Mesenchymal stem cell (in vitro differentiated cells and primary cell): ENCODE measurements around the gene RFNG.

Experiments used
- DNase-seq: peaks from one replicate; pipeline ENCODE4 v3.0.0-alpha.2; 2013
- H2AFZ ChIP-seq: one replicate; pipeline ENCODE4 v1.6.1; 2013; ENCODE audit warnings: low read depth, mild to moderate bottlenecking, control low read depth, inconsistent platforms, low read length, moderate library complexity
- H2AK5ac ChIP-seq: 2 replicates; pipeline ENCODE4 v1.6.1; 2013; ENCODE audit warnings: low read length, moderate library complexity, mild to moderate bottlenecking, inconsistent platforms; ENCODE audit not compliant: severe bottlenecking
- H2BK120ac ChIP-seq: one replicate; pipeline ENCODE4 v1.6.1; 2013; ENCODE audit warnings: low read depth, mild to moderate bottlenecking, inconsistent platforms, low read length, moderate library complexity
- H2BK12ac ChIP-seq, 2 experiments: one replicate each; pipeline ENCODE4 v1.6.1; 2013; ENCODE audit warnings: inconsistent platforms in 2 of 2, low read length in 2 of 2, mild to moderate bottlenecking in 2 of 2, moderate library complexity in 2 of 2, control low read depth in 1 of 2
- H2BK15ac ChIP-seq: one replicate; pipeline ENCODE4 v1.6.1; 2013; ENCODE audit warnings: mild to moderate bottlenecking, low read depth, inconsistent platforms; ENCODE audit not compliant: poor library complexity, severe bottlenecking
- H2BK5ac ChIP-seq: 2 replicates; pipeline ENCODE4 v1.6.1; 2013; ENCODE audit warnings: low read depth, mild to moderate bottlenecking, low read length, control low read depth, inconsistent platforms; ENCODE audit not compliant: poor library complexity, severe bottlenecking
- H3K14ac ChIP-seq, 2 experiments: one replicate each; pipeline ENCODE4 v1.6.1; 2013; ENCODE audit warnings: inconsistent platforms in 2 of 2, low read length in 2 of 2, control low read depth in 1 of 2, mild to moderate bottlenecking in 1 of 2, moderate library complexity in 1 of 2
- H3K18ac ChIP-seq, 2 experiments: one replicate each; pipeline ENCODE4 v1.6.1; 2013; ENCODE audit warnings: inconsistent platforms in 2 of 2, low read length in 2 of 2, control low read depth in 1 of 2, low read depth in 1 of 2, mild to moderate bottlenecking in 1 of 2
- H3K23ac ChIP-seq, 2 experiments: one replicate each; pipeline ENCODE4 v1.6.1; 2013; ENCODE audit warnings: inconsistent platforms in 2 of 2, low read length in 2 of 2, mild to moderate bottlenecking in 2 of 2, moderate library complexity in 2 of 2, control low read depth in 1 of 2
- H3K27ac ChIP-seq: 2 replicates; pipeline ENCODE4 v1.5.1; 2013; ENCODE audit warnings: mild to moderate bottlenecking, moderate library complexity, low read length, control low read depth, inconsistent platforms; ENCODE audit not compliant: poor library complexity, severe bottlenecking
- H3K27me3 ChIP-seq, 2 experiments: 2 replicates each; pipeline versions ENCODE4 v1.6.1 to v1.7.0; 2013; ENCODE audit warnings: low read length in 2 of 2, mild to moderate bottlenecking in 2 of 2, moderate library complexity in 2 of 2, control low read depth in 1 of 2, inconsistent platforms in 1 of 2; ENCODE audit not compliant: control insufficient read depth in 1 of 2, insufficient read depth in 1 of 2
- H3K36me3 ChIP-seq, 2 experiments: 2 replicates each; pipeline versions ENCODE4 v1.6.1 to v1.7.0; 2013; ENCODE audit warnings: low read length in 2 of 2, control low read depth in 1 of 2, inconsistent platforms in 1 of 2, low read depth in 1 of 2, mild to moderate bottlenecking in 1 of 2; ENCODE audit not compliant: insufficient read depth in 2 of 2, control insufficient read depth in 1 of 2
- H3K4ac ChIP-seq, 2 experiments: one replicate each; pipeline ENCODE4 v1.6.1; 2013; ENCODE audit warnings: inconsistent platforms in 2 of 2, low read length in 2 of 2, mild to moderate bottlenecking in 2 of 2, moderate library complexity in 2 of 2, control low read depth in 1 of 2, low read depth in 1 of 2
- H3K4me1 ChIP-seq: 2 replicates; pipeline ENCODE4 v1.6.1; 2013; ENCODE audit warnings: low read depth, low read length, control low read depth; ENCODE audit not compliant: control insufficient read depth, insufficient read depth
- H3K4me2 ChIP-seq: 2 replicates; pipeline ENCODE4 v1.6.1; 2013; ENCODE audit warnings: low read length, mild to moderate bottlenecking, inconsistent platforms; ENCODE audit not compliant: poor library complexity, severe bottlenecking
- H3K4me3 ChIP-seq, 2 experiments: 2 replicates each; pipeline versions ENCODE4 v1.5.1 to v1.7.0; 2013; ENCODE audit warnings: low read length in 2 of 2, mild to moderate bottlenecking in 2 of 2, control low read depth in 1 of 2, low read depth in 1 of 2; ENCODE audit not compliant: insufficient read depth in 1 of 2
- H3K79me1 ChIP-seq: replicated peaks from 2 replicates; pipeline ENCODE4 v1.6.1; 2013; ENCODE audit warnings: mild to moderate bottlenecking, control low read depth, low read length, inconsistent platforms; ENCODE audit not compliant: poor library complexity, severe bottlenecking
- H3K9ac ChIP-seq: 2 replicates; pipeline ENCODE4 v1.7.0; 2013; ENCODE audit warnings: mild to moderate bottlenecking, low read length, moderate library complexity
- H3K9me3 ChIP-seq: 2 replicates; pipeline ENCODE4 v1.7.0; 2013; ENCODE audit warnings: mild to moderate bottlenecking, low read length; ENCODE audit not compliant: control insufficient read depth
- H4K8ac ChIP-seq: one replicate; pipeline ENCODE4 v1.6.1; 2013; ENCODE audit warnings: inconsistent platforms, mild to moderate bottlenecking, low read length, moderate library complexity
- H4K91ac ChIP-seq: one replicate; pipeline ENCODE4 v1.6.1; 2013; ENCODE audit warnings: mild to moderate bottlenecking, low read length, inconsistent platforms
- WGBS: methylation state at CpG from one replicate; pipeline ENCODE4 v1.1.7; 2013; ENCODE audit warnings: mixed read lengths; 5-methylcytosine and 5-hydroxymethylcytosine counted together

RFNG gene

GRCh38 chr17:82083533-82084359, 32.1 kb upstream of the RFNG start:
- H3K23ac ChIP-seq = no peak overlapping the region
- WGBS = 96% methylated on average over 48 of the region's 55 CpGs
- no peak overlapping the region for H2BK120ac ChIP-seq
- H3K4ac ChIP-seq = no peak overlapping the region
- peak overlapping the region; percentile 23 for H4K8ac ChIP-seq
- H3K4me2 ChIP-seq = no peak overlapping the region
- no peak overlapping the region for H3K4me3 ChIP-seq
- peaks cover 95 to 100% of the 10 kb centered on the region in 2 experiments for H3K36me3 ChIP-seq
- H2BK15ac ChIP-seq = no peak overlapping the region
- no peak overlapping the region for H2BK5ac ChIP-seq
- H3K79me1 ChIP-seq = peaks cover 52% of the 10 kb centered on the region
- no peak for DNase-seq
- no peaks in the 10 kb centered on the region for H3K9me3 ChIP-seq
- H3K18ac ChIP-seq = no peak overlapping the region
- peak overlapping the region; percentile 77 for H4K91ac ChIP-seq
- H3K14ac ChIP-seq = no peak overlapping the region
- no peaks in the 10 kb centered on the region for H3K27me3 ChIP-seq
- no peak overlapping the region for H3K9ac ChIP-seq
- H2AFZ ChIP-seq = no peak overlapping the region
- H3K27ac ChIP-seq = no peak overlapping the region
- peaks cover 3% of the 10 kb centered on the region for H3K4me1 ChIP-seq
- no peak overlapping the region for H2AK5ac ChIP-seq
- no peak overlapping the region for H2BK12ac ChIP-seq

- Histone ChIP-seq H3K9ac (no peak overlapping the region), H2BK5ac (no peak overlapping the region), H2BK12ac (no peak overlapping the region), H2BK15ac (no peak overlapping the region), H3K4ac (no peak overlapping the region), H3K79me1 (peaks cover 47% of the 10 kb centered on the region), H2AK5ac (no peak overlapping the region), H3K23ac (no peak overlapping the region), H3K36me3 (peaks cover 91 to 100% of the 10 kb centered on the region in 2 experiments), H3K18ac (no peak overlapping the region), H2BK120ac (no peak overlapping the region), H3K27ac (no peak overlapping the region), H4K8ac (no peak overlapping the region), H3K27me3 (no peaks in the 10 kb centered on the region), H3K4me3 (no peak overlapping the region), H3K9me3 (no peaks in the 10 kb centered on the region), H3K4me1 (peaks cover 3% of the 10 kb centered on the region), H3K4me2 (no peak overlapping the region), H2AFZ (no peak overlapping the region), H3K14ac (no peak overlapping the region), H4K91ac (no peak overlapping the region)
- no peak for DNase-seq
- WGBS = 98% methylated on average over 24 of the region's 24 CpGs
Measured at GRCh38 chr17:82083009-82083408, 31.4 kb upstream of the RFNG start.

DNA sequence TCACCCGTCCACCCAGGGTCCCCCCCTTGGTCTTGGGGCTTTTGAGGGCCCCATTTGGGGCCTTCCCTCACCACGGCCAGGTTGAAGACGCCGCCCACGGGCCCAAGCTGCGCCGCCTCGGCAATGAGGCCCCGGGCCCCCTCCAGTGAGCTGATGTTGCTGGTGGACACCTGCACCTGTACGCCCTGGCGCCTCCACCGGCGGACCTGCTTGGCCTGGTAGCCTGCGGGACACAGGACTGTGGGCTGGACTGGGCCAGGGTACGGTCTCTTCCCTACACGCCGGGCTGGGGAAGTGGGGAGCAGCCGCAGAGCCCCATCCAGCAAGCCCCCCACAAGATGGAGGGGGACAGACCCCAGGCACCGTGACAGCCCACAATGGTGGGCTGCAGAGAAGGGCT, 30.8 kb upstream of the RFNG start:
- H3K9ac ChIP-seq = no peak overlapping the region
- no peak overlapping the region for H2BK15ac ChIP-seq
- H3K18ac ChIP-seq = no peak overlapping the region
- no peaks in the 10 kb centered on the region for H3K27me3 ChIP-seq
- no peak overlapping the region for H2BK12ac ChIP-seq
- H3K23ac ChIP-seq = no peak overlapping the region
- H3K4me1 ChIP-seq = peaks cover 3% of the 10 kb centered on the region
- 93% methylated on average over 19 of the region's 19 CpGs for WGBS
- H2BK120ac ChIP-seq = no peak overlapping the region
- peaks cover 43% of the 10 kb centered on the region for H3K79me1 ChIP-seq
- no peak overlapping the region for H2AFZ ChIP-seq
- H3K36me3 ChIP-seq = peaks cover 90 to 100% of the 10 kb centered on the region in 2 experiments
- DNase-seq = no peak
- no peak overlapping the region for H2BK5ac ChIP-seq
- H3K4me2 ChIP-seq = no peak overlapping the region
- H3K4me3 ChIP-seq = no peak overlapping the region
- H4K91ac ChIP-seq = no peak overlapping the region
- H3K27ac ChIP-seq = no peak overlapping the region
- no peak overlapping the region for H2AK5ac ChIP-seq
- H3K14ac ChIP-seq = no peak overlapping the region
- no peak overlapping the region for H3K4ac ChIP-seq
- no peaks in the 10 kb centered on the region for H3K9me3 ChIP-seq
- no peak overlapping the region for H4K8ac ChIP-seq

DNA sequence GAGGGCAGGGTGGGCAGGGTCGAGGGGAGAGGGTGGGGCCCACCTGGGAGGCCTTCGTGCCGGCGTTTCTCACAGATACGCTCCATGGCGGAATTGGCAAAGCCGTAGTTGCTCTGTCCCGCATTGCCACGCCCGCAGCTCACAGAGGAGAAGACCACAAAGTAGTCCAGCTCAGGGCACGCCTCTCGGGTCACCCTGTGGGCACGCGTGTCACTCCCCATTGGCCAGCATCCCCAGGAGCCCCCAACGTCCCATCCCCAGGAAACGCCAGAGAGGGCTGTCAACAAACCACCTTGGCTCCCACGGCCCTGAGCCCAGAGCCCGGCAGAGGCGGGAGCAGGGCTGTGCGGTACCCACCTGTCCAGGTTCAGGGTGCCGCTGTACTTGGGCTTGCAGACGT, 30.4 kb upstream of the RFNG start:
- peaks cover 3% of the 10 kb centered on the region for H3K4me1 ChIP-seq
- no peak overlapping the region for H2AFZ ChIP-seq
- H4K8ac ChIP-seq = no peak overlapping the region
- no peak overlapping the region for H3K4ac ChIP-seq
- no peak overlapping the region for H2BK120ac ChIP-seq
- no peak overlapping the region for H2AK5ac ChIP-seq
- DNase-seq = no peak
- H3K27me3 ChIP-seq = no peaks in the 10 kb centered on the region
- H3K23ac ChIP-seq = no peak overlapping the region
- 96% methylated on average over 22 of the region's 22 CpGs for WGBS
- peaks cover 85 to 100% of the 10 kb centered on the region in 2 experiments for H3K36me3 ChIP-seq
- H3K9me3 ChIP-seq = no peaks in the 10 kb centered on the region
- no peak overlapping the region for H3K9ac ChIP-seq
- H3K27ac ChIP-seq = no peak overlapping the region
- no peak overlapping the region for H2BK12ac ChIP-seq
- H3K79me1 ChIP-seq = peaks cover 42% of the 10 kb centered on the region
- no peak overlapping the region for H3K4me2 ChIP-seq
- H4K91ac ChIP-seq = no peak overlapping the region
- no peak overlapping the region for H3K4me3 ChIP-seq
- H2BK5ac ChIP-seq = no peak overlapping the region
- H3K18ac ChIP-seq = no peak overlapping the region
- H3K14ac ChIP-seq = no peak overlapping the region
- H2BK15ac ChIP-seq = no peak overlapping the region
